Astrocyte (in vitro differentiated cells and primary cell): ENCODE results near the gene ITGA2. TPM values are rescaled to one million over a fixed set of nuclear protein-coding genes. Genes with fewer than 3 reads are reported as not detected.

ENCODE experiments used
- DNase-seq: peaks from one replicate; pipeline ENCODE4 v3.0.0-alpha.2; 2010; ENCODE audit warnings: low read depth
- FAIRE-seq: peaks from 2 replicates; lab custom pipeline; 2011; peaks lifted over from hg19 to GRCh38; lab: Jason Lieb, UNC
- H2AFZ ChIP-seq: 2 replicates; pipeline ENCODE4 v1.6.0; 2012; ENCODE audit warnings: low read depth, low read length, inconsistent platforms
- H3K27ac ChIP-seq: 2 replicates; pipeline ENCODE4 v1.5.1; 2011; ENCODE audit warnings: low read depth, low read length, inconsistent platforms
- H3K27me3 ChIP-seq: 2 replicates; pipeline ENCODE4 v1.6.0; 2011; ENCODE audit warnings: low read length, inconsistent platforms; ENCODE audit not compliant: insufficient read depth
- H3K36me3 ChIP-seq: 2 replicates; pipeline ENCODE4 v1.5.1; 2011; ENCODE audit warnings: low read length, inconsistent platforms; ENCODE audit not compliant: insufficient read depth
- H3K4me1 ChIP-seq: 2 replicates; pipeline ENCODE4 v1.5.1; 2011; ENCODE audit warnings: low read length, inconsistent platforms; ENCODE audit not compliant: insufficient read depth
- H3K4me2 ChIP-seq: 2 replicates; pipeline ENCODE4 v1.6.0; 2012; ENCODE audit warnings: low read length, inconsistent platforms
- H3K4me3 ChIP-seq: 2 replicates; pipeline ENCODE4 v1.5.1; 2011; ENCODE audit warnings: low read depth, mild to moderate bottlenecking, low read length, inconsistent platforms; ENCODE audit not compliant: insufficient read depth
- H3K79me2 ChIP-seq: 2 replicates; pipeline ENCODE4 v1.6.0; 2012; ENCODE audit warnings: mild to moderate bottlenecking, low read length, inconsistent platforms; ENCODE audit not compliant: insufficient read depth
- H3K9ac ChIP-seq: 2 replicates; pipeline ENCODE4 v1.6.0; 2012; ENCODE audit warnings: mild to moderate bottlenecking, low read length, inconsistent platforms
- H3K9me3 ChIP-seq: 2 replicates; pipeline ENCODE4 v1.5.1; 2012; ENCODE audit warnings: low read depth, mild to moderate bottlenecking, low read length, inconsistent platforms; ENCODE audit not compliant: insufficient read depth
- H4K20me1 ChIP-seq: 2 replicates; pipeline ENCODE4 v1.6.0; 2012; ENCODE audit warnings: low read length, inconsistent platforms; ENCODE audit not compliant: insufficient read depth
- H3K27ac Mint-ChIP-seq: one replicate; pipeline ENCODE4 v1.8.0; 2021; ENCODE audit warnings: mild to moderate bottlenecking, mixed read lengths; ENCODE audit not compliant: unreplicated experiment
- H3K27me3 Mint-ChIP-seq: one replicate; pipeline ENCODE4 v1.8.0; 2021; ENCODE audit warnings: low read depth, mixed read lengths; ENCODE audit not compliant: unreplicated experiment
- H3K36me3 Mint-ChIP-seq: one replicate; pipeline ENCODE4 v1.8.0; 2021; ENCODE audit warnings: low read depth, mixed read lengths; ENCODE audit not compliant: unreplicated experiment
- H3K4me1 Mint-ChIP-seq: one replicate; pipeline ENCODE4 v1.8.0; 2021; ENCODE audit warnings: low read depth, mixed read lengths; ENCODE audit not compliant: unreplicated experiment
- H3K4me3 Mint-ChIP-seq: one replicate; pipeline ENCODE4 v1.8.0; 2021; ENCODE audit warnings: mild to moderate bottlenecking, moderate library complexity, mixed read lengths; ENCODE audit not compliant: unreplicated experiment
- H3K9me3 Mint-ChIP-seq: one replicate; pipeline ENCODE4 v1.8.0; 2021; ENCODE audit warnings: mild to moderate bottlenecking, mixed read lengths; ENCODE audit not compliant: unreplicated experiment
- EZH2 ChIP-seq: IDR thresholded peaks from 2 replicates; pipeline ENCODE4 v1.6.1; 2012; ENCODE audit warnings: mild to moderate bottlenecking, low read length, inconsistent platforms; ENCODE audit not compliant: insufficient read depth
- total RNA-seq: library from RNA; stranded (reverse); gene quantifications from 2 replicates; pipeline ENCODE4 v1.2.1, GENCODE V29; 2021
- TF ChIP-seq, protein P1 (sequence below): IDR thresholded peaks from 2 replicates; pipeline ENCODE4 v1.5.1; 2011; ENCODE audit warnings: low read depth, mild to moderate bottlenecking, inconsistent platforms, low read length, moderate library complexity; ENCODE audit not compliant: insufficient read depth

The ITGA2 gene
- total RNA-seq, 1 donor from 2014 or later, result 35.9 TPM

DNA sequence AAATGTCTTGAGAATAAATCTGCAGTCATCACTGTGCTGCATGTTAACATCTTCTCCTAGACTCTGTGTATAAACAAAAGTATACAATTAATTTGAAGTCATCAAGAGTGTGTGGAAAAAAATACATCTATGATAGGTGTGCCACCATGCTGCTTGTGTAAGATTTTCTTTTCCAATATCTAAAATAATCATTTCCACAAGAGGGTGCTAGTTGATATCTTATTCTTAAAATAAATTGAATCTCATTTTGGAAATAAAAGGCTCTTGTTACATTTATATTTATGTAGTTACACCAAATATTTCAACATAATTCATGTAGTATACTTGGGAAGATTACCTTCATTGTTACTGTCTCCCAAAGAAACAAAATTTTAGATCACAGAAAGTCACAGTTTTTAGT is 134.6 kb downstream of the ITGA2 start:
- H3K36me3 Mint-ChIP-seq, result no peaks in the 10 kb centered on the region
- no peak overlapping the region for H2AFZ ChIP-seq
- H3K9me3 Mint-ChIP-seq, result peaks cover 6% of the 10 kb centered on the region
- no peak overlapping the region for H3K4me2 ChIP-seq
- no peak overlapping the region for H3K4me3 ChIP-seq
- no peaks in the 10 kb centered on the region for H3K27me3 Mint-ChIP-seq
- H3K9ac ChIP-seq, result no peak overlapping the region
- no peaks in the 10 kb centered on the region for H4K20me1 ChIP-seq
- H3K27ac Mint-ChIP-seq, result no peak overlapping the region
- no peaks in the 10 kb centered on the region for H3K9me3 ChIP-seq
- DNase-seq, result no peak
- peaks cover 10% of the 10 kb centered on the region for H3K4me1 ChIP-seq
- no peaks in the 10 kb centered on the region for H3K79me2 ChIP-seq
- FAIRE-seq, result no peak
- TF ChIP-seq EZH2, result no peak
- TF ChIP-seq, protein P1, sequence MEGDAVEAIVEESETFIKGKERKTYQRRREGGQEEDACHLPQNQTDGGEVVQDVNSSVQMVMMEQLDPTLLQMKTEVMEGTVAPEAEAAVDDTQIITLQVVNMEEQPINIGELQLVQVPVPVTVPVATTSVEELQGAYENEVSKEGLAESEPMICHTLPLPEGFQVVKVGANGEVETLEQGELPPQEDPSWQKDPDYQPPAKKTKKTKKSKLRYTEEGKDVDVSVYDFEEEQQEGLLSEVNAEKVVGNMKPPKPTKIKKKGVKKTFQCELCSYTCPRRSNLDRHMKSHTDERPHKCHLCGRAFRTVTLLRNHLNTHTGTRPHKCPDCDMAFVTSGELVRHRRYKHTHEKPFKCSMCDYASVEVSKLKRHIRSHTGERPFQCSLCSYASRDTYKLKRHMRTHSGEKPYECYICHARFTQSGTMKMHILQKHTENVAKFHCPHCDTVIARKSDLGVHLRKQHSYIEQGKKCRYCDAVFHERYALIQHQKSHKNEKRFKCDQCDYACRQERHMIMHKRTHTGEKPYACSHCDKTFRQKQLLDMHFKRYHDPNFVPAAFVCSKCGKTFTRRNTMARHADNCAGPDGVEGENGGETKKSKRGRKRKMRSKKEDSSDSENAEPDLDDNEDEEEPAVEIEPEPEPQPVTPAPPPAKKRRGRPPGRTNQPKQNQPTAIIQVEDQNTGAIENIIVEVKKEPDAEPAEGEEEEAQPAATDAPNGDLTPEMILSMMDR, result no peak
- H3K4me1 Mint-ChIP-seq, result peaks cover 15% of the 10 kb centered on the region
- H3K4me3 Mint-ChIP-seq, result no peak overlapping the region
- no peak overlapping the region for H3K27ac ChIP-seq
- no peaks in the 10 kb centered on the region for H3K36me3 ChIP-seq
- no peaks in the 10 kb centered on the region for H3K27me3 ChIP-seq

- no peak overlapping the region for H3K9ac ChIP-seq
- FAIRE-seq (peak; percentile 76), DNase-seq (peak; percentile 69)
- H3K27ac ChIP-seq, result peak overlapping the region; percentile 3
- Mint-ChIP-seq H3K9me3 (peaks cover 6% of the 10 kb centered on the region), H3K27me3 (no peaks in the 10 kb centered on the region), H3K4me3 (peak overlapping the region; percentile 8), H3K4me1 (peaks cover 19% of the 10 kb centered on the region), H3K27ac (no peak overlapping the region), H3K36me3 (no peaks in the 10 kb centered on the region)
- no peaks in the 10 kb centered on the region for H4K20me1 ChIP-seq
- H3K4me2 ChIP-seq, result peak overlapping the region; percentile 46
- no peaks in the 10 kb centered on the region for H3K36me3 ChIP-seq
- TF ChIP-seq, protein P1, result no peak
- no peak for TF ChIP-seq EZH2
- H3K9me3 ChIP-seq, result no peaks in the 10 kb centered on the region
- H3K4me1 ChIP-seq, result peaks cover 10% of the 10 kb centered on the region
- H3K27me3 ChIP-seq, result no peaks in the 10 kb centered on the region
- H2AFZ ChIP-seq, result no peak overlapping the region
- no peak overlapping the region for H3K4me3 ChIP-seq
- H3K79me2 ChIP-seq, result no peaks in the 10 kb centered on the region
Measured at GRCh38 chr5:53126521-53126920, 137.4 kb downstream of the ITGA2 start.

DNA sequence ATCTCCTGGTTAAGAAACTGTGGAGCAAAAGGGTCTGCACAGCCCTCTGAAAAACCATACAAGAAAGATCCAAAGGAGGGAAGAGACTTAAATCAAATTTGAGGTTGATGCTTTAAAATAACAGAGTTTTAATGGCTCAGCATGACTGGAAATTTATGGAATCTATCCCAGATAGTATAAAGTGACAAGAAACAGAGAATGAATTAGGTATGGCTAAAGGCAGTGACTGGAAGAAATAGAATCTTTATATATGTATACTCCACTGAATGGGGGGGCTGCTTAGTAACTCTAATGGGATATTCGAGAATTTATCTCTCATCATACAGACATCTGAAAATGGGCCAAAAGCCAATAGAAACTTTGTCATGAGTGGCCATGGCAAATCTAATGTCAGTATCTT is 138.0 kb downstream of the ITGA2 start:
- H3K4me3 ChIP-seq, result no peak overlapping the region
- H3K9me3 Mint-ChIP-seq, result peaks cover 6% of the 10 kb centered on the region
- no peak overlapping the region for H3K4me3 Mint-ChIP-seq
- H3K79me2 ChIP-seq, result no peaks in the 10 kb centered on the region
- H3K9ac ChIP-seq, result no peak overlapping the region
- peak overlapping the region; percentile 38 for H3K27ac Mint-ChIP-seq
- peaks cover 10% of the 10 kb centered on the region for H3K4me1 ChIP-seq
- no peaks in the 10 kb centered on the region for H3K27me3 Mint-ChIP-seq
- no peak overlapping the region for H2AFZ ChIP-seq
- TF ChIP-seq, protein P1, result no peak
- TF ChIP-seq EZH2, result no peak
- no peaks in the 10 kb centered on the region for H3K9me3 ChIP-seq
- no peaks in the 10 kb centered on the region for H3K27me3 ChIP-seq
- no peak overlapping the region for H3K4me2 ChIP-seq
- DNase-seq (no peak), FAIRE-seq (peak; percentile 60)
- no peaks in the 10 kb centered on the region for H4K20me1 ChIP-seq
- no peak overlapping the region for H3K27ac ChIP-seq
- peaks cover 19% of the 10 kb centered on the region for H3K4me1 Mint-ChIP-seq
- H3K36me3 ChIP-seq, result no peaks in the 10 kb centered on the region
- H3K36me3 Mint-ChIP-seq, result no peaks in the 10 kb centered on the region
